Suppressor macrophage treated with lipopolysaccharide for 1 hour (primary cell): ENCODE data around the gene LBH.

Source experiments
- DNase-seq, 3 donors: peaks; one replicate each; pipeline ENCODE4 v3.0.0-alpha.2; 2020 to 2022

The LBH gene

GRCh38 chr2:30235859-30236535 is 4.7 kb downstream of the LBH start:
- no peak for DNase-seq

GRCh38 chr2:30236591-30237238 is 5.4 kb downstream of the LBH start:
- DNase-seq, result no peak

- no peak for DNase-seq
Observed at GRCh38 chr2:30237239-30237965, 6.1 kb downstream of the LBH start.

GRCh38 chr2:30237966-30238800 is 6.8 kb downstream of the LBH start:
- no peak for DNase-seq

DNA sequence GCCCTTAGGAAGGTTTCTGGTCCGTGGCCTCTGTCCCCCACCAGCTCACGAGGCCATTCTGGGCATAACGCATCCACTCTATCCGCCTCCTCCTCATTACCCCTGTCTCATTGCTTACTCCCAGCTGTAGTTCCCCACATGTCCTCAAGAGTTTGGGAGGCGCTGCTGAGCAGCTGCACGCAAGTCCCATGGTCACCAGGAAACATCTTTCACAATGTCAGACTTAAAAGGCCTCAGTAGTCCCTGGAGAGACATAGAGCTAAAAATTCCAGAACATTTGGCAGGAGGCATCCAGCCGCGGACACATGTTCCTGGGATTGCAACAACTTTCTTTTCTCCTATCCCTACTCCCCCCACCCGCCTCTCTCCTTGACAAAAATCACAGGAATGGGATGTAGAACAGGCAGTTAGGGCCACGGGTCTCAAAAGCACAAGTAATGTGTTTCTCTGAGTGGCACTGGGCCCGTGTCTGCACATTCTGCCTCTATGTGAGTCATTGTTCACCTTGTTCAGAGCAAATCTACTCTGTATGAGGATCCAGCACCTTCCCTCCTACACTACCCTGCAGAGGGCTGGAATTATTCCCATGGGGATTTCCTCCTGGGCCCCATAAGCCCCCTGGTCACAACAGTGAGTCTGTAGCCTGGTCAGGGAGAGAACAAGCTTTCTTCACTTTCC is 8.1 kb downstream of the LBH start:
- peak; percentile 69 to 77 (median 77) for DNase-seq

DNA sequence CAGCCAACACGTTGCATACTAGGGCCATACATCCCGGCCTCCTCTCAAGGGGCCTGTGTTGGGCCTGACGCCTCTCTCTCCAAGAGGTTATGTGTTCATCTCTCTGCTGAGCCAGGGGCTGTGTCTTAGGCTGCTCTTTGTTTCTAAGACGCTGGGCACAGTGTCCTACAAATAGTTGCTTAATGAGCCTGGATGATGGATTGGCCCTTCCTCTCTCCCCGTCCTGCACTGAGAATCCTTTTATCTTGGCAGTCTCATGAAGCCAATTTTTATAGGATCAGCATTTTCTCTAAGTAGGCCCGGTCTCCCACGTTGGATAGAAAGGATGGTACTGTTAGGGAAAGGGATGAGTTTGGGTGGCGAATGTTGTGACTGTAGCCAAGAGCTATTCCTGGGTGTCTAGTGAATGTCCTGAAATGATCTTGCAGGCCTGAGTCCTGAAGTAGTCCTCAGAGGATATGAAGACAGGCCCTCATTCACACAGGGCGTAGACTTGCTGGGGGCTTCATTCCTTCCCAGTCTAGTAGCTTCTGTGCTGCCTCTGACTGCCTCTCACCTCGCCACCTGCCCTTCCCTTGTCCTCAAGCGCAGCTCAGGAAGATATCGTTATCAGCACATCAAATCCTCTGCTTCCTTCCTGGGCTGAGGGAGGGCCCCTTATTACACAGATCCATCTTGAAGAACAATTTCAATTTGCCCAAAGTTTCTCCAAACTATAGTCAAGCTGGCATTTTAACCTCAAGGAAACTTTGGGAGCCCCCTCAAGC is 8.8 kb downstream of the LBH start:
- DNase-seq, result no peak

- no peak for DNase-seq
Observed at GRCh38 chr2:30243231-30243630, 11.9 kb downstream of the LBH start.

- DNase-seq, result no peak
Observed at GRCh38 chr2:30245364-30245763, 14.0 kb downstream of the LBH start.

DNA sequence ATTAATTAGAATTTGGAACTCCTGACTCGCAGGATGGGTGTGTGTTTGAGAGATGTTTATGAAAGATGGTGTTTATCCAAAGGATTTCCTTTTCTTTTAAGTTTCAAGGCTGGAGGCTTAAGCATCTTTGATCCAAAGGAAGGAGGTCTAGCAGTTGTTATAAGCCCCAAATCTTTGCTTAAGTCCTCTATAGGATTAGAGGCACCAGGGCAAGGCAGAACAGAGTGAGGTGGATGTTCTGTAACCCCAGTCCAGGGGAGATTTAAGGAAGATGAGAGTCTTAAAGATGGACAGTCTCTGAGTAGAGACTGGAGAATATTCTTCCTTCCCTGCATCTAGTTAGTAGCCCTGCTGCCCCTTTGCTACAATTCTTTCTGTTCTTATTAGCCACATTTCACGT is 17.5 kb downstream of the LBH start:
- no peak for DNase-seq

GRCh38 chr2:30249354-30249753 is 18.0 kb downstream of the LBH start:
- no peak for DNase-seq

DNA sequence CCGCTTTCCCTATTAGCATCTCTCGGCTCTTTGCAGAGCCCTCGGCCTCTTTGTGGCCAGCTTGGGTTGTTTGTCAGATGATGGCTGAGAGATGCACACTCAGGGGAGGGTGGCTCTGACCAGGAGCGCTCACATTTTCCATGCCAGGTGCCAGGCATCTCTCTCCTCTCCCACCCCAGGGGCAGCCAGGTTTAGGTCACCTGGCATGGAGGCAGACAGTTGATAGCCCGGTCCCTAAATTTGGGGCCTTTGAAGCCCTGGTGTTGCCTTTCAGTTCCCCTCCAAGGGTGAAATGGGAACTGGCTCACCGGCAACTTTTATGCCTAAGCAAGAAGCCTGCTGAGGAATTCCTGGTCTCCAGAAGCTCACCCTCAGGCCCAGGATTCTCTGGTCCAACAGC is 19.1 kb downstream of the LBH start:
- DNase-seq, result no peak

GRCh38 chr2:30252723-30253701 is 21.7 kb downstream of the LBH start:
- DNase-seq, result no peak

DNA sequence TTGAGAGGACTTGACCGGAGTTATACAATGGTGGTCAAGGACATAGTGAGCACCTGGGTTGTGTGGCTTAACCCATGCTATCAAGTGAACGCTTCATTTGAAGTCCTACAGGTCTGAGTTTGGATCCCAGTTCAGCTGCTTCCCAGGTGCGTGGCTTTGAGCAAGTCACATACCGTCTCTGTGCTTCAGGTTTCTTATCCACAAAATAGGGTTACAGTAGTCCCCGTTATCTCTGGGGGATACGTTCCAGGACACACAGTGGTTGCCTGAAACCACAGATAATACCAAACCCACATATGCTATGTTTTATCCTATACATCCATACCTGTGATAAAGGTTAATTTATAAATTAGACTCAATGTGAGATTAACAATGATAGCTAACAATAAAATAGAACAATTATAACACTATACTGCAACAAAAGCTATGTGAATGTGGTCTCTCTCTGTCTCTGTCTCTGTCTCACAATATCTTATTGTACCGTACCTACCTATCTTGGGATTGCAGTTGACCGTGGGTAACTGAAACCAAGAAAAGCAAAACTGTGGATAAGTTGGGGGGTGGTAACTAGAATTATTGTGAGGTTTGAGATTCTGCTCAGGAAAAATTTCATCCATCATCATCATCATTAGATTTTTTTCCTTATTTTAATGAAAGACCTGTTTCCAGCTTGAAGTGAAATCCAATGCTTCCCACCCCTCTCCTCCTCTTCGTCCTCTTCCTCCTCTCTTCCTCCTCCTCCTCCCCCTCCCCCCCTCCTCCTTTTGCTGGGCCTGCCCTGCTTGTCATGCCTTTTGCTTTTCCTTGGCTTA is 22.7 kb downstream of the LBH start:
- DNase-seq, result no peak

DNA sequence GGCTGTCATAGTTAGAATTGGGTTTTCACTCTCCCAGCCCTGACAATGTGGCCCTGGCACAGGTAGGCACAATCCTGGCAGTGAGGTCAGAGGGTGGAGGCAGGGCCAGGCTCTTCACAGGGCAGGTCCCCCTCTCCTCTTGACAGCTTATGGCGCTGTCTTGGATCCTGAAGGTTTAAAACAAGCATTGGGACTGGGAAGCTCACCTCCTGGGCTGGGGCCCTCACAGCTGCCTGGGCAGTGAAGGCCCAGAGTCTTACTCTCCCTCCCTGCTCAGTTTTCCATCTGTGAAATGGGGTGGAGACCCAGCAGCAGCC is 23.3 kb downstream of the LBH start:
- no peak for DNase-seq

DNA sequence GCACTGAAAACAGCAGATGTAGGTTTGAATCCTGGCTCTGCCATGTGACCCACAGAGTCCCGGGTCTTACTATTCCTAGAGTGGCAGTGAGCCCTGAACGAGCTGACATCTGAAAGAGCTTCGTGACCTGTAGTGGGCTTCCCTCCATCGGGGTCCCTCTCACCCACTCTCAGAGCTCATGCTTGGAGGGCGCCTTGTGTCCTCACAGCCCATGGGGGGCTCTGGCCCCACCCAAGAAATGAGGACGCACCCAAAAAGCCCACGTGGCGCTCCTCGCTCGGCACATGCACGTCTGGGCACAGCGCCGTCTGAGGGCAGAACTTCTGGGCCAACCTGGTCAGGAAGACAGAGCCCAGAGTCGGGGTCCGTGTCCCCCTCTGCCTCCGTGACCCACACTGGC is 23.7 kb downstream of the LBH start:
- no peak for DNase-seq

GRCh38 chr2:30255466-30256408 is 24.4 kb downstream of the LBH start:
- DNase-seq, result no peak

- no peak for DNase-seq
Observed at GRCh38 chr2:30257266-30258214, 26.2 kb downstream of the LBH start.

DNA sequence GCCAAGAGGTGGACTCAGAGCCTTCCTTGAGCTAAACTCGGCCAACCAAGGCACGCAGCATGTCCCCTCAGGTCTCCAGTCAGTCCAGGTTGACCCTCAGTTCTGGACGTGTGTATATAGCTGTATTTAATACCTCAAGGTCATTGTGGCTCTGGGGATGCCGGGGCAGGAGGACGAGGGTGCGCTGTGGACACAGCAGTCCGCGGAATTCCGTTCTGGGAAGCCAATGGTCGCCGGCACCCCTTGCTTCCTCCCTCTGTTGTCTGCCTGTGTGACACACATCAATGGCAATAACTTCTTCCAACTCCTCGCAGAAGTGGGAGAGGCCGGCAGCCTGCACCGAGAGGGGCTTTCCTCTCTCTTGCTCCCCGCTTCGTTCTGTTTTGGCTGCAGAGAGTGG is 27.7 kb downstream of the LBH start:
- DNase-seq, result no peak
